ENCODE measurements around the gene CCDC13. TPM values are rescaled to one million over a fixed set of nuclear protein-coding genes. Genes with fewer than 3 reads are reported as not detected.

Gene CCDC13
- total RNA-seq, 1 experiment from 2014 or later, result 0.82 TPM

DNA sequence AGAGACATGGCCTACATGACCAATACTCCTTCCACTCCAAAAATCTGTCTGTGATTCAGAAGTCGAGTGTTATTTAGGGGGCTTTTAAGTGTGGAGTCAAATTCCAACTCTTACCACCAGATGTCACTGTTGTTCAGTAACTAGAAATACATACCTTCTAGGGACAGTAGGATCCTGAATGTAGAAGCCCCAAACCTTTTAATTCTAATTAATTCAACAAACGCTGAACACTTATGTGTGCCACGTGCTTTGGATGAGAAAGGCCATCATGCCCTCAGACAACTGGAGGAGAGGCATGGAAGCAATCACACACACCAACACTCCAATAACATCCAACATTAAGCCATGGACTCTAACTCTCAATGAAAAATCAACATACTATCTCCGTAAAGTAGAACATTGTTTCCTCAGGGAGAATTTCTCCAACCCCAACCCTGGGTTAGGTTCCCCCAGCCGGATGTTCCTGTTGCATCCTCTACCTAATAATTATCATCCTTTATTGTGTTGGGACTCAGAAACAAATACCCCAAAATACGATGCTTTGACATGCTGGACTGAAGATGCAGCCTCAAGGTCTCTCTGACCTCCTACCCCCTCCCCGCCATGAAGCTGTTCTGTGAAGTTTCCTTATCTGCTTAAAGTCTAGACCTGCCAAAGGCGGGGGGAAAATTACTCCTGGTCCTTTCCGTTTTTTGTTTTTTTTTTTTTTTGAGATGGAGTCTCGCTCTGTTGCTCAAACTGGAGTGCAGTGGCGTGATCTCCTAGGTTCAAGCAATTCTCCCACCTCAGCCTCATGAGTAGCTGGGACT, 8.0 kb upstream of the CCDC13 start:
- Histone ChIP-seq H3K4me1 (ENCODE audit: control insufficient read depth, insufficient read depth, low read length) (no peaks in the 10 kb centered on the region), H3K9me3 (ENCODE audit: control insufficient read depth, insufficient read depth, low read depth, low read length) (no peaks in the 10 kb centered on the region), H3K4me3 (ENCODE audit: low read depth in 2 of 2, low read length in 2 of 2) (no peak overlapping the region), H3K36me3 (ENCODE audit: control insufficient read depth, insufficient read depth, low read length) (peaks cover 7% of the 10 kb centered on the region), H3K27ac (ENCODE audit: low read length) (no peak overlapping the region), H3K27me3 (ENCODE audit: control insufficient read depth, insufficient read depth, low read length) (no peaks in the 10 kb centered on the region)
- CTCF ChIA-PET, result no interaction called here
- no TSS peak for BruUV-seq (replicated peaks)
- ATAC-seq (peak; percentile 84), DNase-seq (ENCODE audit: low read depth, low spot score) (no peak)
- in situ Hi-C loops (cut with HindIII; ENCODE audit: low pct_unique_long_range_greater_than_20kb, low sequenced_read_pairs) (no loop called here), intact Hi-C loops (cut with micrococcal nuclease; ENCODE audit: unreplicated experiment) (loop anchor here (2.0 kb wide), 2 partner anchors 58 to 100 kb away; no protein-coding TSS in a partner anchor)
- TF ChIP-seq REST (IDR thresholded peaks at IDR 0.05; ENCODE audit: insufficient read depth in 1 of 2, low read depth in 2 of 2, low read length in 1 of 2) (no peak), CTCF (IDR thresholded peaks at IDR 0.05) (peak; percentile 69)
- POLR2A ChIA-PET, result no interaction called here

- Histone ChIP-seq H3K4me3 (ENCODE audit: low read depth in 2 of 2, low read length in 2 of 2) (no peak overlapping the region), H3K9me3 (ENCODE audit: control insufficient read depth, insufficient read depth, low read depth, low read length) (no peaks in the 10 kb centered on the region), H3K27me3 (ENCODE audit: control insufficient read depth, insufficient read depth, low read length) (no peaks in the 10 kb centered on the region), H3K27ac (ENCODE audit: low read length) (no peak overlapping the region), H3K4me1 (ENCODE audit: control insufficient read depth, insufficient read depth, low read length) (no peaks in the 10 kb centered on the region), H3K36me3 (ENCODE audit: control insufficient read depth, insufficient read depth, low read length) (peaks cover 2% of the 10 kb centered on the region; the same call in 1 of the 2 replicates)
- DNase-seq (ENCODE audit: low read depth, low spot score) (no peak), ATAC-seq (0 out of 2 replicates have a peak, but pooled peaks have one; percentile 17)
- intact Hi-C loops (cut with micrococcal nuclease; ENCODE audit: unreplicated experiment), result loop anchor here (2.0 kb wide), 2 partner anchors 58 to 100 kb away; no protein-coding TSS in a partner anchor
- no peak for TF ChIP-seq CTCF (IDR thresholded peaks at IDR 0.05)
- TF ChIP-seq REST (IDR thresholded peaks at IDR 0.05; ENCODE audit: insufficient read depth in 1 of 2, low read depth in 2 of 2, low read length in 1 of 2), result no peak
- no peak for TF ChIP-seq TCF7L2 (IDR thresholded peaks at IDR 0.05; ENCODE audit: low read depth, low read length)
- TF ChIP-seq SIN3A (IDR thresholded peaks at IDR 0.05; ENCODE audit: borderline replicate concordance, insufficient read depth, low read depth, low read length), result no peak
- TF ChIP-seq POLR2AphosphoS5 (IDR thresholded peaks at IDR 0.05; ENCODE audit: low read depth, low read length), result no peak
- ChIA-PET CTCF (interaction anchor here (0.6 kb wide), 1 partner anchor 39 kb away, joined by 3 read pairs; no protein-coding TSS in a partner anchor), POLR2A (no interaction called here)
- in situ Hi-C loops (cut with HindIII; ENCODE audit: low pct_unique_long_range_greater_than_20kb, low sequenced_read_pairs), result no loop called here
- BruUV-seq (replicated peaks), result no TSS peak
Measured at GRCh38 chr3:42780398-42780797, 7.3 kb upstream of the CCDC13 start.
